Endodermal cell (in vitro differentiated cells): ENCODE results near the gene IL22RA1. TPM values are rescaled to one million over a fixed set of nuclear protein-coding genes. Genes with fewer than 3 reads are reported as not detected.

Experiments used
- DNase-seq: peaks from one replicate; pipeline ENCODE4 v3.0.0-alpha.2; 2017
- H3K27ac ChIP-seq: 2 replicates; pipeline ENCODE4 v1.5.1; 2013; ENCODE audit warnings: mild to moderate bottlenecking, low read depth, low read length, moderate library complexity
- H3K27me3 ChIP-seq: 2 replicates; pipeline ENCODE4 v1.6.1; 2013; ENCODE audit warnings: mild to moderate bottlenecking, low read length, moderate library complexity; ENCODE audit not compliant: insufficient read depth, control insufficient read depth, poor library complexity, severe bottlenecking
- H3K36me3 ChIP-seq: 2 replicates; pipeline ENCODE4 v1.7.0; 2013; ENCODE audit warnings: mild to moderate bottlenecking, low read length, moderate library complexity; ENCODE audit not compliant: control insufficient read depth, insufficient read depth
- H3K4me1 ChIP-seq: one replicate; pipeline ENCODE4 v1.7.0; 2013; ENCODE audit warnings: low read length; ENCODE audit not compliant: control insufficient read depth, insufficient read depth
- H3K4me3 ChIP-seq: 2 replicates; pipeline ENCODE4 v1.5.1; 2013; ENCODE audit warnings: mild to moderate bottlenecking, low read length, moderate library complexity
- H3K9ac ChIP-seq: 2 replicates; pipeline ENCODE4 v1.6.1; 2013; ENCODE audit warnings: mild to moderate bottlenecking, low read length, moderate library complexity; ENCODE audit not compliant: poor library complexity, severe bottlenecking; ENCODE audit errors: extremely low read depth
- H3K9me3 ChIP-seq: 2 replicates; pipeline ENCODE4 v1.6.1; 2013; ENCODE audit warnings: mild to moderate bottlenecking, low read length, moderate library complexity; ENCODE audit not compliant: control insufficient read depth
- H3K27ac Mint-ChIP-seq: 2 replicates; pipeline ENCODE4 v1.8.0; 2020; ENCODE audit warnings: mixed read lengths
- H3K27me3 Mint-ChIP-seq: 2 replicates; pipeline ENCODE4 v1.8.0; 2021; ENCODE audit warnings: mild to moderate bottlenecking, mixed read lengths; ENCODE audit not compliant: insufficient read depth
- H3K36me3 Mint-ChIP-seq: 2 replicates; pipeline ENCODE4 v1.8.0; 2020; ENCODE audit warnings: low read depth, mixed read lengths
- H3K4me1 Mint-ChIP-seq: 2 replicates; pipeline ENCODE4 v1.8.0; 2020; ENCODE audit warnings: mixed read lengths
- H3K4me3 Mint-ChIP-seq: 2 replicates; pipeline ENCODE4 v1.8.0; 2020; ENCODE audit warnings: mild to moderate bottlenecking, moderate library complexity, mixed read lengths
- H3K9me3 Mint-ChIP-seq: 2 replicates; pipeline ENCODE4 v1.8.0; 2020; ENCODE audit warnings: mild to moderate bottlenecking, mixed read lengths
- CTCF ChIP-seq: fragments of 200-600 bp; sonication (generic); conservative IDR thresholded peaks from 2 replicates; pipeline ENCODE4 v1.5.0; 2021; ENCODE audit warnings: antibody characterized with exemption, mild to moderate bottlenecking
- WGBS, 2 experiments: methylation state at CpG; one replicate each; pipeline versions ENCODE4 v1.1.5 to v1.1.7; 2013; ENCODE audit warnings: missing lambda C conversion rate in 2 of 2, mixed read lengths in 1 of 2; ENCODE audit not compliant: insufficient coverage in 1 of 2, insufficient read length in 1 of 2; 5-methylcytosine and 5-hydroxymethylcytosine counted together
- total RNA-seq, 2 donors: library from RNA; stranded (reverse); fragmentation: NEBNext Ultra II Directional in 1 of 2; extraction: Animal tissue kit (Norgen Biotek cat#: 25700) in 1 of 2; gene quantifications; 2 replicates in 1 of 2; 3 replicates in 1 of 2; pipeline ENCODE4 v1.2.1, GENCODE V29; 2021

IL22RA1 gene
- total RNA-seq, 2 donors from 2014 or later: not detected

GRCh38 chr1:24094554-24094953 lies 48.4 kb downstream of the IL22RA1 start:
- Histone ChIP-seq H3K4me1 (no peaks in the 10 kb centered on the region), H3K9ac (no peak overlapping the region), H3K36me3 (no peaks in the 10 kb centered on the region), H3K4me3 (no peak overlapping the region), H3K9me3 (no peaks in the 10 kb centered on the region), H3K27me3 (no peaks in the 10 kb centered on the region), H3K27ac (no peak overlapping the region)
- Mint-ChIP-seq H3K4me1 (peaks cover 3% of the 10 kb centered on the region), H3K9me3 (no peaks in the 10 kb centered on the region), H3K36me3 (no peaks in the 10 kb centered on the region), H3K4me3 (no peak overlapping the region), H3K27me3 (no peaks in the 10 kb centered on the region), H3K27ac (no peak overlapping the region)
- TF ChIP-seq CTCF: peak; percentile 57
- no peak for DNase-seq
- WGBS, 2 experiments: 82% methylated on average over 5 of the region's 5 CpGs; no CpG with 5 or more reads in 1 of the 2 experiments

DNA sequence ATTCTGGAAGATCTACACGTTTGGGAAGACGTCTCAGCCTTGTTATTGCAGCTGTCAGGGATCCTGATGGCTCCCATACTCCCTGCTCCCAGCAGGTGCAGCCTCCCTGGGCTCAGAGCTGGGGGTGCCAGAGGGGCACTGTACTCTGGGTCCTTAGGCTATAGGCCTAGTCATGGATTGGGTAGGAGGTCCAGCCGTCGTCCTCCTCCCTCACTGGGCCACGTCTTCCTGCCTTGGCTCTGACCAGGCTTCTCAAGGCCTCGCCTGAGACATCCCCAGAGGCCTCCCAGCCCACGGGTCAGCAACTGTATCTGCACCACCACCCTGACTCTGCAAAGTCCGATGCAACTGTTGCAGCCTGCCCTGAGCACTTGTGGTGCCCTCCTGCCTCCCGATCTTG lies 49.2 kb downstream of the IL22RA1 start:
- TF ChIP-seq CTCF: no peak
- Histone ChIP-seq H3K27ac (no peak overlapping the region), H3K9me3 (no peaks in the 10 kb centered on the region), H3K4me3 (no peak overlapping the region), H3K36me3 (no peaks in the 10 kb centered on the region), H3K4me1 (peaks cover 7% of the 10 kb centered on the region), H3K27me3 (no peaks in the 10 kb centered on the region), H3K9ac (no peak overlapping the region)
- H3K36me3 Mint-ChIP-seq: no peaks in the 10 kb centered on the region
- peaks cover 2% of the 10 kb centered on the region for H3K4me1 Mint-ChIP-seq
- no peaks in the 10 kb centered on the region for H3K9me3 Mint-ChIP-seq
- 82 to 94% methylated on average over 6 to 9 of the region's 9 CpGs for WGBS, 2 experiments
- no peak overlapping the region for H3K4me3 Mint-ChIP-seq
- no peak for DNase-seq
- no peak overlapping the region for H3K27ac Mint-ChIP-seq
- no peaks in the 10 kb centered on the region for H3K27me3 Mint-ChIP-seq

DNA sequence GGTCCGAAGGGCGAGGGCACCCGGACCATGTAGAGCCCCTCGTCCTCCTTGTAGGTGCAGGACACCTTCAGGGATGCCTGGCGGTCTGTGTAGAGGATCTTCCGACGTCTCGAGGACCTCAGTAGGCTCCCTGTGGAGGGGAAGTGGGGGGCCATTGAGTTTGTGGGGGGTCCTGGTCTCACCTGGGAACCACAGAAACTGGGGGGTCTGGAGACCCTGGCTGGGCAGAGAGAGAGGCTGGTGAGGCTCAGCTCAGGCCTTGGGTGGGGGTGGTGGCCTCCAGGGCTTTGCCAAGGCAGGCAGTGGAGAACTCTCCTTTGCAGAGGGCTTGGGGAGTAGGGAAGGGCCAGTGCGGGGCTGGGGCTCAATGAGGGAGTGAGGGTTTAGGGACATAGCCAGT lies 50.0 kb downstream of the IL22RA1 start:
- Mint-ChIP-seq H3K36me3 (no peaks in the 10 kb centered on the region), H3K27me3 (no peaks in the 10 kb centered on the region), H3K9me3 (no peaks in the 10 kb centered on the region), H3K4me1 (peaks cover 2% of the 10 kb centered on the region), H3K4me3 (no peak overlapping the region), H3K27ac (no peak overlapping the region)
- Histone ChIP-seq H3K4me3 (no peak overlapping the region), H3K27ac (no peak overlapping the region), H3K9me3 (no peaks in the 10 kb centered on the region), H3K27me3 (no peaks in the 10 kb centered on the region), H3K36me3 (no peaks in the 10 kb centered on the region), H3K4me1 (peaks cover 7% of the 10 kb centered on the region), H3K9ac (no peak overlapping the region)
- DNase-seq: no peak
- WGBS, 2 experiments: 95 to 97% methylated on average over 7 to 9 of the region's 9 CpGs
- TF ChIP-seq CTCF: no peak
